Type B pancreatic cell (in vitro differentiated cells): ENCODE data around the gene ZDHHC19. TPM values are rescaled to one million over a fixed set of nuclear protein-coding genes. Genes with fewer than 3 reads are reported as not detected.

Experiments used
- DNase-seq: peaks from one replicate; pipeline ENCODE4 v3.0.0; 2021; ENCODE audit warnings: mixed read lengths; ENCODE audit not compliant: unreplicated experiment; ENCODE audit errors: extremely low spot score
- H3K27ac Mint-ChIP-seq: 2 replicates; pipeline ENCODE4 v1.8.0; 2021; ENCODE audit warnings: mild to moderate bottlenecking, mixed read lengths
- H3K27me3 Mint-ChIP-seq: 2 replicates; pipeline ENCODE4 v1.8.0; 2021; ENCODE audit warnings: mixed read lengths
- H3K36me3 Mint-ChIP-seq: 2 replicates; pipeline ENCODE4 v1.8.0; 2021; ENCODE audit warnings: mixed read lengths
- H3K4me1 Mint-ChIP-seq: one replicate; pipeline ENCODE4 v1.8.0; 2021; ENCODE audit warnings: mixed read lengths; ENCODE audit not compliant: unreplicated experiment
- H3K4me3 Mint-ChIP-seq: 2 replicates; pipeline ENCODE4 v1.8.0; 2021; ENCODE audit warnings: mild to moderate bottlenecking, mixed read lengths
- H3K9me3 Mint-ChIP-seq: 2 replicates; pipeline ENCODE4 v1.8.0; 2021; ENCODE audit warnings: mixed read lengths
- CTCF ChIP-seq: fragments of 200-600 bp; sonication (generic); conservative IDR thresholded peaks from 2 replicates; pipeline ENCODE4 v1.5.0; 2021; ENCODE audit warnings: antibody characterized with exemption, mild to moderate bottlenecking
- long read RNA-seq: library from polyadenylated mRNA; unstranded; transcript quantifications from one replicate; pipeline ENCODE4 v2.0.0, GENCODE V29; 2020
- total RNA-seq: library from RNA; stranded (reverse); gene quantifications from 2 replicates; pipeline ENCODE4 v1.2.1, GENCODE V29; 2021; ENCODE audit warnings: low replicate concordance

The ZDHHC19 gene, protein sequence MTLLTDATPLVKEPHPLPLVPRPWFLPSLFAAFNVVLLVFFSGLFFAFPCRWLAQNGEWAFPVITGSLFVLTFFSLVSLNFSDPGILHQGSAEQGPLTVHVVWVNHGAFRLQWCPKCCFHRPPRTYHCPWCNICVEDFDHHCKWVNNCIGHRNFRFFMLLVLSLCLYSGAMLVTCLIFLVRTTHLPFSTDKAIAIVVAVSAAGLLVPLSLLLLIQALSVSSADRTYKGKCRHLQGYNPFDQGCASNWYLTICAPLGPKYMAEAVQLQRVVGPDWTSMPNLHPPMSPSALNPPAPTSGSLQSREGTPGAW
- 0.85 TPM in 1 of 2 replicates, not detected in the other for total RNA-seq
- long read RNA-seq: 0 reads

DNA sequence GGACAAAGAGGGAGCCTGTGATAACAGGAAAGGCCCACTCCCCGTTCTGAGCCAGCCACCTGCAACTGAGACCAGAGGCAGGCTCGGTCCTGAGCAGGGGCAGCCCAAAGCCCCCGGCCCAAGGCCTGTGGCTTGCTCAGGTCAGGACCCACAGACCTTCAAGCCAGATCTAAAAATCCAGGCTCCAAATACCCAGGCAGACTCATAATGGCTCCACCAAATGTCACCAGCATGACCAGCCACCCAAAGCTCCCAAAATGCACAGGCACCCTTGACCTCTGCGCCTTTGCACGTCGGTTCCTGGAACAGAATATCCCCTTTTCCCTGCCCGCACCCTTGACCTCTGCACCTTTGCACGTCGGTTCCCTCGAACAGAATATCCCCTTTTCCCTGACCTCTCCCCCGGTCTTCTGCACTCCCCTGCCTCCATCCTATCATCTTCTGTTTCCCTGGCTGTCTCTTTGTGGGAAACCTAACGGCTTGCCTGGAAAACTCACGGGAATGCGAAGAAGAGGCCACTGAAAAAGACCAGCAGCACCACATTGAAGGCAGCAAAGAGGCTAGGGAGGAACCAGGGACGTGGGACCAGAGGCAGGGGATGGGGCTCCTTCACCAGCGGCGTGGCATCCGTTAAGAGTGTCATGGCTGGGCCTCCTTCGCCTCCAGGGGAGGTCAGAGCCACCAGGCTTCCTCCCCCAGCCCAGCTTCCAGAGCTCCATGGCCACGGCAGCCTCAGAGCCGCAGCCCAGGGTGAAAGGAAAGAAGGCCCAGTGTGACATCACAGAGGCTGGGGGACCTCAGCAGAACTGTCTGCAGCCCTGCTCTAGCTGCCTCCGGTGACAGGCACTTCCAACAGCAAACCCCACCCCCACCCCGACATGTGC, at the start of gene ZDHHC19:
ZDHHC19 (minus strand) TSS at position 728 of the 884 bp plus-strand sequence; CDS start at position 643, 85 bp downstream.
- no peak for DNase-seq
- Mint-ChIP-seq H3K9me3 (no peaks in the 10 kb centered on the region), H3K27ac (no peak within 1 kb of the TSS)

GRCh38 chr3:196260784-196261183, 49.6 kb upstream of the ZDHHC19 start:
- Mint-ChIP-seq H3K36me3 (peaks cover 19% of the 10 kb centered on the region), H3K27ac (no peak overlapping the region), H3K27me3 (no peaks in the 10 kb centered on the region), H3K9me3 (no peaks in the 10 kb centered on the region), H3K4me3 (no peak overlapping the region), H3K4me1 (no peaks in the 10 kb centered on the region)
- no peak for TF ChIP-seq CTCF
- no peak for DNase-seq

More for the DNA sequence above, at the start of gene ZDHHC19:
- H3K4me1 Mint-ChIP-seq: peaks cover 8% of the 10 kb centered on the region
- no peaks in the 10 kb centered on the region for H3K36me3 Mint-ChIP-seq
- TF ChIP-seq CTCF: no peak
- H3K4me3 Mint-ChIP-seq: no peak within 1 kb of the TSS
- H3K27me3 Mint-ChIP-seq: peaks cover 5% of the 10 kb centered on the region

GRCh38 chr3:196255776-196256175, 44.6 kb upstream of the ZDHHC19 start:
- Mint-ChIP-seq H3K9me3 (no peaks in the 10 kb centered on the region), H3K36me3 (peaks cover 4% of the 10 kb centered on the region), H3K4me3 (no peak overlapping the region), H3K27ac (no peak overlapping the region), H3K27me3 (no peaks in the 10 kb centered on the region), H3K4me1 (no peaks in the 10 kb centered on the region)
- no peak for TF ChIP-seq CTCF
- no peak for DNase-seq

DNA sequence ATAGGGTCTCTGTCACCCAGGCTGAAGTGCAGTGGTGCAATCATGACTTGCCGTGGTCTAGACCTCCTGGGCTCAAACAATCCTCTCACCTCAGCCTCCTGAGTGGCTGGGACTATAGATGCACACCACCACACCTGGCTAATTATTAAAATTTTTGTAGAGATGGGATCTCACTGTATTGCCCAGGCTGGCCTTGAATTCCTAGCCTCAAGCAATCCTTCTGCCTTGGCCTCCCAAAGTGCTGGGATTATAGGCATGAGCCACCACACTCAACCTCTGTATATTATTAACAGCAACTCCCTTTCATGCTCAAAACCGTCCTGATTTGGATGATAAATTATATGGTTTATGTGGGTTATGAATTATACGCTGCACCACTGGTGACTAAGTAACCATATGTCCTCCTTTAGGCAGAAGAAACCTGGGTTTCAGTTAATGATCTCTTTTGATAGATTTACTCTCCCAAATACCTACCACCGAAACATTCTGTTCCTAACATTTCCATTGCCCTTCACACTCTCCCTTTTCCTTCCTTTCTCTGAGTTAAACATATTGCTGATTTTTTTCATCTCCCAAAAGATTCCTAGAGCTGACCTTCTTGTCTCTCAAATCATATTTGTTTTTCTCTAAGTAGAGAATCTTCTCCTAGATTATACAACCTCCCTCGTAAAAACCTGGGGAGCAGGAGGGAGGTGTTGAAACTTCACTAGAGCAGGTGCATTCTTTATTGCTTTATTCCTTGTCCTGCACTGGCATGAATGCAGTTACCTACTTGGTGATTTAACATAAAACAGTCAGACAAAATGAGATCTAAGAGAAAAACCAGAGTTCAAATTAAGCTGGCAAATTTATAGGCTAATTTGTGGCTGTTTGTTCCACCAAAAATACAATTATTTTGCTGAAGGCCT, 43.4 kb upstream of the ZDHHC19 start:
- Mint-ChIP-seq H3K36me3 (no peaks in the 10 kb centered on the region), H3K4me3 (no peak overlapping the region), H3K4me1 (no peaks in the 10 kb centered on the region), H3K27ac (no peak overlapping the region), H3K27me3 (no peaks in the 10 kb centered on the region), H3K9me3 (no peaks in the 10 kb centered on the region)
- no peak for TF ChIP-seq CTCF
- DNase-seq: no peak

GRCh38 chr3:196251918-196252317, 40.7 kb upstream of the ZDHHC19 start:
- peaks cover 4% of the 10 kb centered on the region for H3K36me3 Mint-ChIP-seq
- H3K27ac Mint-ChIP-seq: no peak overlapping the region
- H3K4me3 Mint-ChIP-seq: no peak overlapping the region
- DNase-seq: no peak
- TF ChIP-seq CTCF: no peak
- H3K4me1 Mint-ChIP-seq: no peaks in the 10 kb centered on the region
- no peaks in the 10 kb centered on the region for H3K27me3 Mint-ChIP-seq
- no peaks in the 10 kb centered on the region for H3K9me3 Mint-ChIP-seq
